ENCODE measurements around the gene AHNAK.

Gene AHNAK

DNA sequence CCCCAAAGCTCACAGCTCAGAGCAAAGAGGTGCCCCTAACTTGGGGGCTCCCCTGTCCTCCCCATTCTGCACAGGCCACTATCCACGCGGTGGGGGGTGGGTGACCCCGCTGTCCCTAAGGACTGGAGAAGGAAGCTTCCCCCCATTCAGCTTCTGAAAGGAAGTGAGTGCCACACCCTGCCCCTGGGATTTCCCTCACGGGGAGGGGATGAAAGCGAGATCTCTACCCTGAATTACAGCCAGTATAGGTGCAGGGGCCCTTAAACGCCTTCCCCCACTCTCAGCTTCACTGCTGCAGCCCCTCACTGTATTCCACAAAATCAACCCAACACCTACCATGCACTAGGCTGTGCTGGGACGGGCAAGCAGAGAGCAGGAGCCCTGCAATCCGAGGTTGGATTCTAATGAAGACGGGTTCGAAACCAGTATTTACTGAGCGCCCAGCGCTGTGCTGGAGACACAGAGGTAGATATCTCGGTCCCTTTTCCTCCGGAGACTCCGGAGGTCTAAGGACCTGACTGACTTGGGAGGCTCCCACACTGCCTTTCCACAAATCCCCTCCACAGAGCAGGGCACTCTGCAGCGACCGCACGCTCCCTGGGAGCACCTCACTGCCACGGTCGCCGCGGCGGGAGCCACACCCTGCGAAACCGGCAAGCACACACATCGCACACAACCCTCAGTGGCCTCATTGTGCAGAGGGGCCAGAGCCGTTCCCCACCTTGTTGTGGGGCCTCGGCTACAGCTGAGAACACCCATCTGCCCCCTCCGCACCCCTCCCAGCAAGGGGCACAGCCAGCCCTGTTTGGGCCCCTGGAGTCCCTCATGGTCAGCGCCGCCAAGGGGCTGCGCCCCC is 1.8 kb downstream of the AHNAK start:
- Histone ChIP-seq H3K27me3 (ENCODE audit: insufficient read depth, poor library complexity, severe bottlenecking) (no peaks in the 10 kb centered on the region), H3K27ac (replicated peaks) (peak overlapping the region; percentile 62), H3K4me3 (replicated peaks; ENCODE audit: insufficient read depth, low read length) (peak overlapping the region; percentile 65)
- DNase-seq (ENCODE audit: low read depth in 1 of 2, low spot score in 1 of 2), result peak in 1 of 2 experiments; percentile 22
- TF ChIP-seq, protein P1, sequence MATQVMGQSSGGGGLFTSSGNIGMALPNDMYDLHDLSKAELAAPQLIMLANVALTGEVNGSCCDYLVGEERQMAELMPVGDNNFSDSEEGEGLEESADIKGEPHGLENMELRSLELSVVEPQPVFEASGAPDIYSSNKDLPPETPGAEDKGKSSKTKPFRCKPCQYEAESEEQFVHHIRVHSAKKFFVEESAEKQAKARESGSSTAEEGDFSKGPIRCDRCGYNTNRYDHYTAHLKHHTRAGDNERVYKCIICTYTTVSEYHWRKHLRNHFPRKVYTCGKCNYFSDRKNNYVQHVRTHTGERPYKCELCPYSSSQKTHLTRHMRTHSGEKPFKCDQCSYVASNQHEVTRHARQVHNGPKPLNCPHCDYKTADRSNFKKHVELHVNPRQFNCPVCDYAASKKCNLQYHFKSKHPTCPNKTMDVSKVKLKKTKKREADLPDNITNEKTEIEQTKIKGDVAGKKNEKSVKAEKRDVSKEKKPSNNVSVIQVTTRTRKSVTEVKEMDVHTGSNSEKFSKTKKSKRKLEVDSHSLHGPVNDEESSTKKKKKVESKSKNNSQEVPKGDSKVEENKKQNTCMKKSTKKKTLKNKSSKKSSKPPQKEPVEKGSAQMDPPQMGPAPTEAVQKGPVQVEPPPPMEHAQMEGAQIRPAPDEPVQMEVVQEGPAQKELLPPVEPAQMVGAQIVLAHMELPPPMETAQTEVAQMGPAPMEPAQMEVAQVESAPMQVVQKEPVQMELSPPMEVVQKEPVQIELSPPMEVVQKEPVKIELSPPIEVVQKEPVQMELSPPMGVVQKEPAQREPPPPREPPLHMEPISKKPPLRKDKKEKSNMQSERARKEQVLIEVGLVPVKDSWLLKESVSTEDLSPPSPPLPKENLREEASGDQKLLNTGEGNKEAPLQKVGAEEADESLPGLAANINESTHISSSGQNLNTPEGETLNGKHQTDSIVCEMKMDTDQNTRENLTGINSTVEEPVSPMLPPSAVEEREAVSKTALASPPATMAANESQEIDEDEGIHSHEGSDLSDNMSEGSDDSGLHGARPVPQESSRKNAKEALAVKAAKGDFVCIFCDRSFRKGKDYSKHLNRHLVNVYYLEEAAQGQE (IDR thresholded peaks at IDR 0.05; ENCODE audit: insufficient replicate concordance, low read depth), result no peak
- TF ChIP-seq POLR2AphosphoS5 (IDR thresholded peaks at IDR 0.05; ENCODE audit: low read depth) (no peak), GABPA (IDR thresholded peaks at IDR 0.05; ENCODE audit: low read depth) (no peak), SPI1 (IDR thresholded peaks at IDR 0.05; ENCODE audit: borderline replicate concordance, low read depth) (no peak)
- TF ChIP-seq, protein P2, sequence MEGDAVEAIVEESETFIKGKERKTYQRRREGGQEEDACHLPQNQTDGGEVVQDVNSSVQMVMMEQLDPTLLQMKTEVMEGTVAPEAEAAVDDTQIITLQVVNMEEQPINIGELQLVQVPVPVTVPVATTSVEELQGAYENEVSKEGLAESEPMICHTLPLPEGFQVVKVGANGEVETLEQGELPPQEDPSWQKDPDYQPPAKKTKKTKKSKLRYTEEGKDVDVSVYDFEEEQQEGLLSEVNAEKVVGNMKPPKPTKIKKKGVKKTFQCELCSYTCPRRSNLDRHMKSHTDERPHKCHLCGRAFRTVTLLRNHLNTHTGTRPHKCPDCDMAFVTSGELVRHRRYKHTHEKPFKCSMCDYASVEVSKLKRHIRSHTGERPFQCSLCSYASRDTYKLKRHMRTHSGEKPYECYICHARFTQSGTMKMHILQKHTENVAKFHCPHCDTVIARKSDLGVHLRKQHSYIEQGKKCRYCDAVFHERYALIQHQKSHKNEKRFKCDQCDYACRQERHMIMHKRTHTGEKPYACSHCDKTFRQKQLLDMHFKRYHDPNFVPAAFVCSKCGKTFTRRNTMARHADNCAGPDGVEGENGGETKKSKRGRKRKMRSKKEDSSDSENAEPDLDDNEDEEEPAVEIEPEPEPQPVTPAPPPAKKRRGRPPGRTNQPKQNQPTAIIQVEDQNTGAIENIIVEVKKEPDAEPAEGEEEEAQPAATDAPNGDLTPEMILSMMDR (IDR thresholded peaks at IDR 0.05; ENCODE audit: insufficient read depth, low read length), result no peak

DNA sequence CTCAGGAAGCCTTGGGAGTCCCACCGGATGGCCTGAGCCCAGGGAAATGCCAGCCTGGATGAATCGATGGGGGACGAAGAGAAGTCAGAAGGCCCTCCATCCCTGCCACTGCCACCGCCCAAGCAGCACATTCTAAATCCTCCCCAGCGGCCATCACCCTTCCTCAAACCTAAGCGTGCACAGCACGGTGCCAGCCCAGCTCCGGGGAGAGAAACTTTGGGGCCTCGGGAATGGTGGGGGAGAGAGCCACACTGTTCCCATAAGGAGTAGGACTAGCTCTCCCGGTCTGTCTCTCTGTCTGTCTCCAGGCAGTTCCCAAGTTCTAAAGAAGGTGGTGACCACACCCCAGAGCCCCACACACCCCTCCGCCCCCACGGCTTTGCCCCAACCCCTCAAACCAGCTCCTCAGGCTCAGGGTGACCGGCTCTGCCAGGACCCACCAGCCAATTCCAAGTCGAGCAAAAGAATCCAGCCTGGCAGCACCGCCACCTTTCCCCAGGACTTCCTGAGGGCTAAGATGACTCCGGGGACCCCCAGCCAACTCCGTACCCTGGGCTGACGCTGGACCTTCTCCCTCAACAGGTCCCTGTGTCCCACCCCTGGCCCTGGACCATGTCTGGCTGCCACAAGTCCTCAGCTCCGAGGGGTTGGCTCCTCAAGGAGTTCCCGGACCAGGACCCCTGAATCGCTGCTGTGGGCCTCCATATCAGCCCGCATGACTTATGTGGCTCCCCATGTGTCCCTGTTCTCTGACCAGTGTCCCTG is 2.7 kb downstream of the AHNAK start:
- TF ChIP-seq, protein P1 (IDR thresholded peaks at IDR 0.05; ENCODE audit: insufficient replicate concordance, low read depth), result no peak
- no peak for TF ChIP-seq POLR2AphosphoS5 (IDR thresholded peaks at IDR 0.05; ENCODE audit: low read depth)
- TF ChIP-seq, protein P2 (IDR thresholded peaks at IDR 0.05; ENCODE audit: insufficient read depth, low read length), result no peak
- no peak for TF ChIP-seq SPI1 (IDR thresholded peaks at IDR 0.05; ENCODE audit: borderline replicate concordance, low read depth)
- no peak for TF ChIP-seq GABPA (IDR thresholded peaks at IDR 0.05; ENCODE audit: low read depth)
- Histone ChIP-seq H3K27me3 (ENCODE audit: insufficient read depth, poor library complexity, severe bottlenecking) (no peaks in the 10 kb centered on the region), H3K27ac (replicated peaks) (no peak overlapping the region), H3K4me3 (replicated peaks; ENCODE audit: insufficient read depth, low read length) (peak overlapping the region; percentile 65)
- no peak for DNase-seq (ENCODE audit: low read depth in 1 of 2, low spot score in 1 of 2)

DNA sequence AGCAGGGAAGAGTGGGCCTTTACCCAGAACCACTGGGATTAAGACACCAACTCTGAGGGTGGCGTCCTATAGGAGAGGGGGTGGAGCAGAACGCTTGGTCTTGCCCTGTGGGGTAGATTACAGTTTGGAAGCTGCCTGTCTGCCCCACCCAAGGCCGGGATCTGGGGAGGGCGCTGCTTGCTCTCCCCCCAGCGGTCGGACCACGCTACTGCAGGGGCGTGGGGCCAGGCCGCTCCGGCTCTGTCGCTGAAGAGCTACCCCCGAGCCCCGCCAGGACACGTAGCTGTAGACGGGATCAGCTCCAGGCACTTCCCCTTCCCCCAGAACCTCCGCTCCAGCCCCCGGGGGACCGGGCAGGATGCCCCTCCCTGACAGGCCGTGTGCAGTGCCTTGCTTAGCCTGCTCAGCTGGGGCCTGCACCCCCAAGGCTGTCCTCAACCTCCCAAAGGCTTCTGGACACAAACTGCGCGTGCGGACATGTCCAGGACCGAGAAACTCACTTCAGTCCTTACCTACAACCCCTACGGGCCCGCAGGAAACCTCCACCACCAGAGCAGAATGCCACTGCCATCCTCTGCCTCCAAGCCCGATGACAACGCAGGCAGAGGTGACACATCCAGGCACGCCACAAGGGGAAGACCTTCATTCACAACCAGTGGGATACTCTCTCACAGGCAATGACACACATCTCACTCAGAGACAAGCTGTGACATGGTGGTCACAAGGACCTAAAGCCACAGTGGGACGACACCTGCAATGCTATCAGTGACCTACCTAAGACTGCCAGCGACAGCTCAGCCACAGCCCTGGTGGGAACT is 3.6 kb downstream of the AHNAK start:
- peak overlapping the region; percentile 15 for H3K4me3 ChIP-seq (replicated peaks; ENCODE audit: insufficient read depth, low read length)
- peak; percentile 62 to 83 for DNase-seq (ENCODE audit: low read depth in 1 of 2, low spot score in 1 of 2)
- no peak overlapping the region for H3K27ac ChIP-seq (replicated peaks)
- peak; percentile 63; the same call in 1 of the 2 replicates for TF ChIP-seq SPI1 (IDR thresholded peaks at IDR 0.05; ENCODE audit: borderline replicate concordance, low read depth)
- no peak for TF ChIP-seq GABPA (IDR thresholded peaks at IDR 0.05; ENCODE audit: low read depth)
- TF ChIP-seq, protein P2 (IDR thresholded peaks at IDR 0.05; ENCODE audit: insufficient read depth, low read length), result peak; percentile 94
- no peak for TF ChIP-seq POLR2AphosphoS5 (IDR thresholded peaks at IDR 0.05; ENCODE audit: low read depth)
- TF ChIP-seq, protein P1 (IDR thresholded peaks at IDR 0.05; ENCODE audit: insufficient replicate concordance, low read depth), result no peak
- no peaks in the 10 kb centered on the region for H3K27me3 ChIP-seq (ENCODE audit: insufficient read depth, poor library complexity, severe bottlenecking)
